ENCODE data around the gene MLLT6. TPM values are rescaled to one million over a fixed set of nuclear protein-coding genes. Genes with fewer than 3 reads are reported as not detected.

Gene MLLT6
- total RNA-seq: 100 to 1,000 TPM in 1 of 4 donors, 10 to 100 TPM in 3; 78.5 to 120 (median 84.9) TPM
- polyA plus RNA-seq: 10 to 100 TPM; 16.3 to 50.2 (median 25.5) TPM
- long read RNA-seq, donor 1, transcript MLLT6-205 (1 exons, 2,937 nt): major isoform, 53 of 95 reads
- long read RNA-seq, donor 1, partial matches to known transcripts: 24 of 95 reads
- long read RNA-seq, donor 1, other reads (novel, unspliced or antisense): 18 of 95 reads
- long read RNA-seq, donor 2, transcript MLLT6-205 (1 exons, 2,937 nt): major isoform, 46 of 101 reads
- long read RNA-seq, donor 2, partial matches to known transcripts: 31 of 101 reads
- long read RNA-seq, donor 2, other reads (novel, unspliced or antisense): 24 of 101 reads

DNA sequence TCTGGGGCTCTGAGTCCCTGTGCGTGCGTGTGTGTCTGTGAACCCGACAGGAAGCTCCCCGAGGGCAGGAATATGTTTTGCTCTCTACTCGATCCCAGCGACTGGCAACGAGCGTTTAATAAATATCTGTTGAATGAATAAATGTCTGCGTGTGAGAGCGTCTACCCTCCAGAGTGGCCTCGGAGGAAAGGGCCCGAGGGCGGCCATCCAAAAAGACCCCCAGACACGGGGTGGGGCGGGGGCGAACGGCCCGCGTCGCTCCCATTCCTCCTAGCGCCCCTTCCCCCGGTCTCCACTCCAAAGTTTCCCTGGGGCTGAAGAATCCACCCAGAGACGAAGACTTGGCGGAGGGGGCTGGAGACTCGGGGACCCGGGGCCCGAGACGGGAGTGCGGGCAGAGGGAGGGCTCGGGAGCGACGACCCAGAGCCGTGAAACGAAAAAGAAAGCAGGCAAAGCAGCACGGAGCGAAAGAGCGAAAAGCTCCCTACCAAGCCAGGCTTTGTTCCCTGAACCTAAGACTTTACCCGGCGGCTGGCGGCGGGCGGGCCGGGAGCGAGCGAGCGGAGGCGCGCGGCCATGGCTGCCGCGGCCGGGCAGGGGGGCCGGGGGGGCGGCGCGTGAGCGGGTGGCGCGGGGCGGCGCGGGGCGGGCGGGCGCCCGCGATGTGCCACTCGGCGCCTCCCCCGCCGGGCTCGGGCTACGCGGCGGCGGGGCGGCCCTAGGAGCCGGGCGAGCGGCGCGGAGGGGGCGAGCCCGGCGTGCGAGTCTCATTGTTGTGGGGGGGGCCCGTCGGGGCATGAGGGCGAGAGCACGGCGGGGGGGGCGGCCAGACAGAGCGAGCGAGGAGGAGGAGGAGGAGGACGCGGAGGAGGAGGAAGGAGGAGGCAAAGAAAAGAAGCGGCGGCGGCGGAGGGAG, at the start of gene MLLT6:
MLLT6 (plus strand) TSS at position 668 of the 917 bp plus-strand sequence. CDS start 360 bp downstream, outside the sequence.
- peak within 1 kb of the TSS; percentile 98 for H3K27ac ChIP-seq
- peak; percentile 83 to 90 for DNase-seq
- H3K9me3 ChIP-seq: no peaks in the 10 kb centered on the region
- peaks cover 0 to 27% of the 10 kb centered on the region in 2 donors for H3K36me3 ChIP-seq (ENCODE audit: insufficient read depth in 1 of 2, low read depth in 1 of 2)
- intact Hi-C loops (cut with DNase I): no loop called here
- TF ChIP-seq, protein P1, sequence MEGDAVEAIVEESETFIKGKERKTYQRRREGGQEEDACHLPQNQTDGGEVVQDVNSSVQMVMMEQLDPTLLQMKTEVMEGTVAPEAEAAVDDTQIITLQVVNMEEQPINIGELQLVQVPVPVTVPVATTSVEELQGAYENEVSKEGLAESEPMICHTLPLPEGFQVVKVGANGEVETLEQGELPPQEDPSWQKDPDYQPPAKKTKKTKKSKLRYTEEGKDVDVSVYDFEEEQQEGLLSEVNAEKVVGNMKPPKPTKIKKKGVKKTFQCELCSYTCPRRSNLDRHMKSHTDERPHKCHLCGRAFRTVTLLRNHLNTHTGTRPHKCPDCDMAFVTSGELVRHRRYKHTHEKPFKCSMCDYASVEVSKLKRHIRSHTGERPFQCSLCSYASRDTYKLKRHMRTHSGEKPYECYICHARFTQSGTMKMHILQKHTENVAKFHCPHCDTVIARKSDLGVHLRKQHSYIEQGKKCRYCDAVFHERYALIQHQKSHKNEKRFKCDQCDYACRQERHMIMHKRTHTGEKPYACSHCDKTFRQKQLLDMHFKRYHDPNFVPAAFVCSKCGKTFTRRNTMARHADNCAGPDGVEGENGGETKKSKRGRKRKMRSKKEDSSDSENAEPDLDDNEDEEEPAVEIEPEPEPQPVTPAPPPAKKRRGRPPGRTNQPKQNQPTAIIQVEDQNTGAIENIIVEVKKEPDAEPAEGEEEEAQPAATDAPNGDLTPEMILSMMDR (IDR thresholded peaks at IDR 0.05): no peak
- peak; percentile 25 to 63 (median 48) for ATAC-seq
- H3K4me3 ChIP-seq: peak within 1 kb of the TSS; percentile 97
- no peaks in the 10 kb centered on the region for H3K27me3 ChIP-seq (ENCODE audit: insufficient read depth in 3 of 3, low read length in 2 of 3)
- 0 to 1% (median 1%) methylated on average over 62 to 99 of the region's 100 CpGs for WGBS, 3 donors
- H3K4me1 ChIP-seq: peaks cover 51% of the 10 kb centered on the region

DNA sequence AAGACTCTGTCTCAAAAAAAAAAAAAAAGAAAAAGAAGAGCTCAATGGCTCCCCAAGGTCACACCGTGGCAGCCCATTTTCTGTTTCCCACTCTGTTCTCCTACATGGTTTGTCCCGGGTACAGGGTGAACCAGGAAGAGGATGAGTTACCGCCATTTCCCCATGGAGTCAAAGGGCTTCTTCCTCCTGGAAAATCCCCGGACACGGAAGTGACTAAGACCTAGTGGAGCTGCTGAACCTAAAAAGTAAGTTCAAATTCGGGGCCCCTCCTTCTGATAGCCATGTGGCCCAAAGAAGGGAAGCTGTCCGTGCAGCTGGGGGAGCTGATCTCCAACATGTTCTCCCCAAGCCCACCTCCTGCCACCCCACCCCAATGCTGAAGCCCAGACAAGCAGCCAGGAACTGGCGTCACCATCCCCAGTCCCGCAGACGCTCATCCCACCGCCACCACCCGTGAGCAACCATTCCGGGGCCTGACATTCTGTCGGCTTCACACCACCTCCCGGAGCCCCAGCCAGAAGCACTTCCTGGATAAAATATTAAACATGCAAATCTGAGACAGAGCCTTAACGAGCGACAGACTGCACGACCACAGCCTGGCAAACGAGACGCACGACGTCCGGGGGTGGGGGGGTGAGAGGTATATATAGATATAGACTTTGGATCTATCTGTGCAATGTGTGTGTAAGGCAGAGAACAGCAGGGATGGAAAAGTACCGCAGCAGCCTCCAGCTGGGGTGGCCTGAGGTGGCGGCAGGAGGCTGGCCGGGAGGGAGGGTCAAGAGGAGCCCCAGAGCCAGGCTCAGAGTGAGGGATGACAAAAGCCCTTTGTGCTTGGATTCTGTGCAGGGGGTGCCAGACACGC, 47.9 kb upstream of the MLLT6 start:
- no peak for ATAC-seq
- Histone ChIP-seq H3K27me3 (ENCODE audit: insufficient read depth in 3 of 3, low read length in 2 of 3) (peaks cover 0 to 28% (median 7%) of the 10 kb centered on the region in 3 donors), H3K9me3 (no peaks in the 10 kb centered on the region), H3K4me3 (no peak overlapping the region), H3K36me3 (ENCODE audit: insufficient read depth in 1 of 2, low read depth in 1 of 2) (no peaks in the 10 kb centered on the region), H3K27ac (no peak overlapping the region), H3K4me1 (no peaks in the 10 kb centered on the region)
- TF ChIP-seq, protein P1 (IDR thresholded peaks at IDR 0.05): no peak
- no peak for DNase-seq
- WGBS, 3 donors: 55 to 60% (median 57%) methylated on average over 27 of the region's 27 CpGs
- intact Hi-C loops (cut with DNase I): no loop called here

DNA sequence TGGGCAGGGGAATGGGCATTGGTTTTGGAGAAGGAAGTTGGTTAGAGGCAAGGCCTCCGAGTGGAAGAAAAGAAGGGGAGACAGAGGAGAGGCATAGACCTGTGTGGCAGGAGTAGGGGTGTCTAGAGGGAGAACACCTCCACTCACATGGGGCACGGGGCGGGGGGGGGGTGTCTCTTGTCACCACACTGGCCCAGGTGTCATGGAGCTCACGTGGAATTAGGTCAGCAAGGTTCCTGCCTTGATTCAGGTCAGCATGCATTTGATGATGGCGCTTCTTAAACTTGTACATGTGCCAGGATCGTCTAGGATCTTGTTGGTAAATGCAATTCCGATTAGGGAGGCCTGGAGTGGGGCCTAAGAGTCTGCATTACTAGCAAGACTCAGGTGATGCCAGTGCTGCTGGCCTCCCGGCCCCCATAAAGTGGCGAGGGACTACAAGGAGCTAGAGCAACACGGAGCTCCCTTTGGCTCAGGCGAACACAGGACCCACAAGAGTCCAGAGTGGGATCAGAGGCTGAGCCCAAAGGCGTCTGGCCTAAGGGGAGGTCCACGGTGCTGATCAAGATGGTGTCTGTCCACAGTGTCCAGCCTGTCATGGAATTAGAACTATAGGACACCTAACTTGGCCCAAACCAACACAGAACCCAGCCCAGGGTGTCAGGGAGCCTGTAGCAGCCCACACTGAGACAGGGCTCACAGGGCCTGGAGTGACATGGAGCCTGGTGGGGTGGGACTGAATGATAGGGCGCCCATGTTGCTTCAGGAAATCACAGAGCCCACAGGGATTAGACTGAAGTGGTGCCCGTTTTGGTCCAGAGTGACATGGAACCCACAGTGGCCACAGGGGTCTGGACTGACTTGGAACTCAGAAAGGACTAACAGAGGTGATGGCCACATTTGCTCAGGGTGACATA, 47.0 kb upstream of the MLLT6 start:
- Histone ChIP-seq H3K4me1 (no peaks in the 10 kb centered on the region), H3K9me3 (no peaks in the 10 kb centered on the region), H3K36me3 (ENCODE audit: insufficient read depth in 1 of 2, low read depth in 1 of 2) (no peaks in the 10 kb centered on the region), H3K4me3 (no peak overlapping the region), H3K27ac (no peak overlapping the region), H3K27me3 (ENCODE audit: insufficient read depth in 3 of 3, low read length in 2 of 3) (peaks cover 0 to 28% (median 7%) of the 10 kb centered on the region in 3 donors)
- TF ChIP-seq, protein P1 (IDR thresholded peaks at IDR 0.05): no peak
- DNase-seq (no peak), ATAC-seq (no peak)
- intact Hi-C loops (cut with DNase I): no loop called here
- 75 to 84% (median 81%) methylated on average over 15 of the region's 15 CpGs for WGBS, 3 donors

Measured in psoas muscle (tissue), 8 donors.